Subcutaneous adipose tissue (tissue), 4 donors: ENCODE results near the gene KPNA1. TPM values are rescaled to one million over a fixed set of nuclear protein-coding genes. Genes with fewer than 3 reads are reported as not detected.

ENCODE experiments used
- total RNA-seq, 4 donors: library from RNA; depleted of rRNA; stranded (reverse); fragments of >200 nt; gene quantifications; one replicate each; pipeline ENCODE4 v1.1.0, GENCODE V29; 2016
- TF ChIP-seq, protein P1 (sequence below): fragments of 450-650 bp; IDR thresholded peaks from one replicate; pipeline ENCODE4 v1.5.1; 2016; ENCODE audit warnings: low read depth, mild to moderate bottlenecking, control low read depth, antibody characterized with exemption, moderate library complexity

Gene KPNA1
- total RNA-seq, 4 donors from 2014 or later = 35.9 to 54.8 (median 42.4) TPM

DNA sequence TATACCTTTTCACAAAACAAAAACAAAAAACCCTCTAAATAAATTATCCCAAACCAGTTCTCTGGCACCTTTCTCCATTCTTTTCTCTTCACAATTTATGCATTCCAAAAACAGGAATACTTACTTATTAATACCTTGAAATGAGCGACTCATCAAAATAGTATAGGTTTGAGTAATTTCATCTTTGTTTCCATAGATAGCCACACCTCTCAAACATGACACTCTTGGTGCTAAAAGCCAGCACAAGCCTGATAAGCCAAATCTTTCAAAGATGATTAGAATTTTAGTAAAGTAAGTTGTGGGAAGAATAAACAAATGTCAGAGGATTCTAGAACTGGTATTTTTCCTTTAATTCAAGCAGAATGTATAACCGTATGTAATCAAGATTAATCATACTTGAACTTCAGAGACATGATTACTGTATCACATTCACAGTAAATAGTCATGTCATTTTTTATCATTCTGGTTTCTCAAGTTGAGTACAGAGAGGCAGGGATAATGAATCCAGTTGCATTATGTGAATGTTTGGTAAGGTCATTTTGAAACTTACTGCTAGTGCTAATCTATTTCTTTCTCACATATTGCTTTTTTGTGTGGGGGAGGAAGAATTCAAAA is 86.8 kb downstream of the KPNA1 start:
- TF ChIP-seq, protein P1, sequence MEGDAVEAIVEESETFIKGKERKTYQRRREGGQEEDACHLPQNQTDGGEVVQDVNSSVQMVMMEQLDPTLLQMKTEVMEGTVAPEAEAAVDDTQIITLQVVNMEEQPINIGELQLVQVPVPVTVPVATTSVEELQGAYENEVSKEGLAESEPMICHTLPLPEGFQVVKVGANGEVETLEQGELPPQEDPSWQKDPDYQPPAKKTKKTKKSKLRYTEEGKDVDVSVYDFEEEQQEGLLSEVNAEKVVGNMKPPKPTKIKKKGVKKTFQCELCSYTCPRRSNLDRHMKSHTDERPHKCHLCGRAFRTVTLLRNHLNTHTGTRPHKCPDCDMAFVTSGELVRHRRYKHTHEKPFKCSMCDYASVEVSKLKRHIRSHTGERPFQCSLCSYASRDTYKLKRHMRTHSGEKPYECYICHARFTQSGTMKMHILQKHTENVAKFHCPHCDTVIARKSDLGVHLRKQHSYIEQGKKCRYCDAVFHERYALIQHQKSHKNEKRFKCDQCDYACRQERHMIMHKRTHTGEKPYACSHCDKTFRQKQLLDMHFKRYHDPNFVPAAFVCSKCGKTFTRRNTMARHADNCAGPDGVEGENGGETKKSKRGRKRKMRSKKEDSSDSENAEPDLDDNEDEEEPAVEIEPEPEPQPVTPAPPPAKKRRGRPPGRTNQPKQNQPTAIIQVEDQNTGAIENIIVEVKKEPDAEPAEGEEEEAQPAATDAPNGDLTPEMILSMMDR = no peak

DNA sequence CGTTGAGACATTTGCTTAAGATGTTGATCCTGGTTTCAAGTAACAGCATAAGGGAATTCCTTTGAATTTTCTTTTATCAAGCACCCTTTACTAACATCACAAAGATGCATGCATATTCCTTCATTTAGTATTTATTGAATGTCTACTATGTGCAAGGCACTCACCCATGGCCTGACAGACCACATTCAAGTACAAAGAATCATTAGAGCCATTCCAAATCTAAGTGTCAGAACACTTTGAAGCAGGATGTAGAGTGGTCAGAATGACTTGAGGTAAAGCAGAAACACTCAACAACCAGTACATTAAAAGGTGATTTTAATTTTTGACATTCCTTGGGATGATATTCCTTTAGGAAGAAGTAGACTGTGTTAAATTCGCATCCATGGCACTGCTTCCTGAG is 92.9 kb downstream of the KPNA1 start:
- TF ChIP-seq, protein P1 = no peak

DNA sequence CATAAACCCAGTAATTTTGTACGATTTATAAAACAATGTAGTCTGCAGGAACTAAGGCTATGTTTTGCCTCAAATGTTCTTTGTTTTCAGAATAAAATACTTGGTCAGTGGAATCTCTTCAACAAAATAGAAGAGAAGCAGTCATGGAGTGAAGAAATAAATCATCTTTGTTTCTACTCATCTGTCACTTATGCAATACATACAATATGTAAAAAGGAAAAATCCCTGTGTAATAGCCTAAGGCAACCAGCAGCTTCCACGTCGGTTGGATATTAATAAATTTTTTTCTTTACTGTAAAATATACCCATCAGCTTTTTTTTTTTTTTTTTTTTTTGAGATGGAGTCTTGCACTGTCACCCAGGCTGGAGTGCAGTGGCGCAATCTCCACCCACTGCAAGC is 93.6 kb downstream of the KPNA1 start:
- TF ChIP-seq, protein P1 = no peak

DNA sequence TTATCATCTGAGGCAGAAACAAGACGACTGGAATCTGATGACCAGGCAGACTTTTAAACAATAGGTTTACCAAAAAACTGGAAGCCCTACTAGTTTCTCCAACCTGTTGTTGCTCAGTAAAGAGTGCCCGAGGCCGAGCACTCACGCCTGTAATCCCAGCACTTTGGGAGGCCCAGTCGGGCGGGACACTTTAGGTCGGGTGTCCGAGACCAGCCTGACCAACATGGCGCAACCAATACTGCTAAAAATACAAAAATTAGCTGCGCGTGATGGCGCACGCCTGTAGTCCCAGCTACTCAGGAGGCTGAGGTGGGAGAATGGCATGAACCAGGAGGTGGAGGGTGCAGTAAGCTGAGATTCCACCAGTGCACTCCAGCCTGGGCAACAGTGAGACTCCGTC is 97.8 kb downstream of the KPNA1 start:
- TF ChIP-seq, protein P1 = no peak

DNA sequence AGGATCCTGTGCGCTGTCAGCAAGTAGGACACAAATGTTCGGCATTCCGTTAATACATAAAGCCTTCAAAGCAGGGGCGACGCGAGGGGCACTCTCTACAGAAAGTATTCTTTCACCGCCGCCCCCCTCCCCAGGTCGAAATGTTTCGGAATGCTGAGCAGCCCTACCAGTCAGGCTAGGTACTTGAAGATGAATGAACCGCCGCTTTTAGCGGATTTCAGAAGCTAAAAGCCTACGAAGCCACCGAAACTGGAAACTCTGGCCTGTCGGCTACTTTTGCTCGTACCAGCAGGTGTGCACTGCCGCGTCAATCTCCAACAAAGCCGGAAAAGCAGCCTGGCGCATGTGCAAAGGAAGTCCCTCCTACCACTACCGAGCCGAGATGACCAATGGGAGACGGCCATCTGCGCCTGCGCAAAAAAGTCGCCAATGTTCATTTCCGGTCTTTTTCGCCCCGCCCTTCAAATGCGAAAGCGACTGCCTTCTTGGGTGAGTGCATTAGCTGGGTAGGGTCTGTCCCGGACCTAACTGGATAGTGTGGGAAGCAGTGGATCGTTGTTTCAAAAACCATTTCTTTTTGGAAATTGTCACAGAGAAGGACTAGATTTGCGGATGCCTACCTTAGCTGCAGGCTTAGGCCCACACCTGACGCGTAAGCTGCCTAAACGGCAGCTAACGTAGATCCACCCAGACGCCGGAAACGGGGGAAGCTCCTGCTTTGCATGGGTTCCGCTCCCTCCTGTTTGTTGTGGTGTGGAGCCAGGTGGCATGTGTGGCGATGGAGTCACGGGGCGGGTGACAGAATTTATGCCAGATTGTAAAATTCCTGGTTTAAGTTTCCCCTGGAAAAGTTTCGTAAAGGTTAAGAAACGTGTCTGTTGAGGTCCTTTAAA is 98.7 kb downstream of the KPNA1 start, which contains the start of gene WDR5B:
WDR5B (minus strand) TSS at position 301 of the 893 bp plus-strand sequence. CDS start 534 bp downstream, outside the sequence.
- TF ChIP-seq, protein P1 = no peak

DNA sequence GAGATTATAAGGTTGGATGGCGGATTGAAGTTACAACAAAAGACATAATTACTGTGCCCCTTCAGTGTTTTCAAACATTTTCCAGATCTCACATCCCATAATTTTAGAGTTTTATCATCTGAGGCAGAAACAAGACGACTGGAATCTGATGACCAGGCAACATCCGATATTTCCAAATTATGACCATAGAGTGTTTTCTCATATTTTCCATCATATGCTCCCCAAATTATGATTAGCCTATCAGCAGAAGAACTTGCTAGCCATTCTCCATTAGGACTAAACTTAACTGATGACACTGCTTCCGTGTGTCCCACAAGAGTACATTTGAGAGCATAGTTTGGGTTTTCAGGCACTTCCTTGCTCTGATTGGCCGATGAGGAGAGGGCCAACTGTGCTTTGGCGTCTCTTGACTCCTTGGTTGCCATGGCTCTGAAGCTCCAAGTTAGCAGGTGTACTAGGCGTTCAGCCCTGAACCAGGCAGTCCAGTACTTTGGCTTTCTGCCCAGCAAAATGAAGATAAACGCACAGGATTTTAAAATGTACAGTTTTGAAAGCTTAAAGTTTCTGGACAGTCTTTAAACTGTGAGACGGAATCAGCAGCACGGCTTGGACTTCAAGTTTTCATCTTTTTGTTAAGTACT is 99.5 kb downstream of the KPNA1 start:
- TF ChIP-seq, protein P1 = no peak

DNA sequence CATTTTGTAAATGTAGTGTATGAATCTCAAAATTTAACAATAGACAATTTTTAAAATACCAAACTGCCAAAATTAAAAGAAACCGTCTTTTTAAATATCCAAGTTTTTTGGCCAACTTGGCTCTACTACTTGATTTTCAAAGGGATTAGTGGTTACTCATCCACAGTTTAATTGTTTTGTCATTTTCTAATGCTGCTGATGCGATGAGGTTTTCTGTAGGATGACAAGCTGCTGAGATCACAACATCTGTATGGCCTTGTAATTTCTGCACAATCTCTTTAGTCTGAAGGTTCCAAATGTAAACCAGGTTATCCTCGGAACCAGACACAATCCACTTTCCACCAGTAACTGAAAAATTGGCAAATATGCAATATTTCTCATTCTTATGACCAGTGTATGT is 100.3 kb downstream of the KPNA1 start:
- TF ChIP-seq, protein P1 = no peak
